DND-41 (cell line): ENCODE data around the gene ADGRA3.
A peak's percentile ranks its signal among the peaks of the same experiment; 100 is the strongest.

Experiments used
- ATAC-seq: fragments of 200-7000 bp; cut with Tn5 transposase; 3 replicates; pipeline ENCODE4 v1.9.1; 2021; ENCODE audit warnings: low read depth; ENCODE audit not compliant: insufficient read depth
- DNase-seq: peaks from one replicate; pipeline ENCODE4 v3.0.0-alpha.2; 2020
- H2AFZ ChIP-seq: 2 replicates; pipeline ENCODE4 v1.6.0; 2012; ENCODE audit warnings: low read depth, low read length
- H3K27ac ChIP-seq: 2 replicates; pipeline ENCODE4 v1.5.1; 2012; ENCODE audit warnings: low read length, inconsistent platforms
- H3K27me3 ChIP-seq: fragments of 200-600 bp; sonication (generic); 2 replicates; pipeline ENCODE4 v1.6.0; 2012; ENCODE audit warnings: low read length, mild to moderate bottlenecking, inconsistent platforms; ENCODE audit not compliant: insufficient read depth, poor library complexity
- H3K36me3 ChIP-seq: 2 replicates; pipeline ENCODE4 v1.5.1; 2012; ENCODE audit warnings: low read length, inconsistent platforms; ENCODE audit not compliant: insufficient read depth
- H3K4me1 ChIP-seq: 2 replicates; pipeline ENCODE4 v1.5.1; 2012; ENCODE audit warnings: mild to moderate bottlenecking, low read length; ENCODE audit not compliant: insufficient read depth
- H3K4me2 ChIP-seq: 2 replicates; pipeline ENCODE4 v1.6.0; 2012; ENCODE audit warnings: mild to moderate bottlenecking, moderate library complexity, low read length, inconsistent platforms; ENCODE audit not compliant: insufficient read depth
- H3K4me3 ChIP-seq, 2 experiments: fragments of 200-600 bp in 1 of 2; shearing (Covaris generic) in 1 of 2; 2 replicates each; pipeline ENCODE4 v1.5.1; 2012 to 2016; ENCODE audit warnings: inconsistent platforms in 2 of 2, low read length in 2 of 2, mild to moderate bottlenecking in 2 of 2, low read depth in 1 of 2, moderate library complexity in 1 of 2
- H3K79me2 ChIP-seq: 2 replicates; pipeline ENCODE4 v1.6.0; 2012; ENCODE audit warnings: low read length, inconsistent platforms; ENCODE audit not compliant: insufficient read depth
- H3K9ac ChIP-seq: 2 replicates; pipeline ENCODE4 v1.6.0; 2012; ENCODE audit warnings: low read depth, mild to moderate bottlenecking, inconsistent platforms, low read length, moderate library complexity
- H3K9me3 ChIP-seq: 2 replicates; pipeline ENCODE4 v1.5.1; 2012; ENCODE audit warnings: low read length, moderate library complexity, mild to moderate bottlenecking, inconsistent platforms; ENCODE audit not compliant: insufficient read depth, severe bottlenecking
- H4K20me1 ChIP-seq: 2 replicates; pipeline ENCODE4 v1.6.0; 2012; ENCODE audit warnings: low read length; ENCODE audit not compliant: insufficient read depth
- CTCF ChIP-seq: IDR thresholded peaks from 2 replicates; pipeline ENCODE4 v1.5.1; 2012; ENCODE audit warnings: borderline replicate concordance, low read length, moderate library complexity, mild to moderate bottlenecking; ENCODE audit not compliant: poor library complexity, severe bottlenecking; ENCODE audit errors: extremely low read depth
- EZH2 ChIP-seq: IDR thresholded peaks from 3 replicates; pipeline ENCODE4 v1.6.1; 2012; ENCODE audit warnings: borderline replicate concordance, low read depth, mild to moderate bottlenecking, moderate library complexity, low read length, inconsistent platforms; ENCODE audit not compliant: severe bottlenecking

The ADGRA3 gene

GRCh38 chr4:22515888-22516541 lies at the start of gene ADGRA3:
Gene ADGRA3, minus strand, starts transcription at chr4:22516066. Its CDS starts 282 bp downstream, at chr4:22515784.
- Histone ChIP-seq H3K4me3 (peak within 1 kb of the TSS; percentile 31 to 76; a peak in 3 of 4 replicates), H4K20me1 (no peaks in the 10 kb centered on the region; the same call in 1 of the 2 replicates), H3K9me3 (no peaks in the 10 kb centered on the region), H3K36me3 (no peaks in the 10 kb centered on the region), H2AFZ (peak within 1 kb of the TSS; percentile 79), H3K79me2 (peaks cover 22% of the 10 kb centered on the region), H3K9ac (peak within 1 kb of the TSS; percentile 52), H3K4me1 (peaks cover 13% of the 10 kb centered on the region), H3K27me3 (no peaks in the 10 kb centered on the region), H3K27ac (no peak within 1 kb of the TSS; the same call in 1 of the 2 replicates), H3K4me2 (peak within 1 kb of the TSS; percentile 72)
- ATAC-seq (peak; percentile 79), DNase-seq (peak; percentile 32)
- TF ChIP-seq CTCF (no peak), EZH2 (no peak)

- Histone ChIP-seq H3K4me3 (no peak overlapping the region), H3K4me2 (no peak overlapping the region), H3K4me1 (no peaks in the 10 kb centered on the region), H3K27me3 (no peaks in the 10 kb centered on the region), H3K9me3 (no peaks in the 10 kb centered on the region), H3K79me2 (no peaks in the 10 kb centered on the region), H3K27ac (no peak overlapping the region), H3K9ac (no peak overlapping the region), H2AFZ (no peak overlapping the region), H4K20me1 (no peaks in the 10 kb centered on the region), H3K36me3 (no peaks in the 10 kb centered on the region)
- ATAC-seq (no peak), DNase-seq (no peak)
- TF ChIP-seq EZH2 (no peak), CTCF (no peak)
These were observed 40.6 kb upstream of the ADGRA3 start for GRCh38 chr4:22556495-22556894.

GRCh38 chr4:22554670-22555069 lies 38.8 kb upstream of the ADGRA3 start:
- no peaks in the 10 kb centered on the region for H3K27me3 ChIP-seq
- no peaks in the 10 kb centered on the region for H3K4me1 ChIP-seq
- no peak for DNase-seq
- ATAC-seq = no peak
- no peak for TF ChIP-seq CTCF
- no peak for TF ChIP-seq EZH2
- no peak overlapping the region for H3K9ac ChIP-seq
- no peak overlapping the region for H3K4me3 ChIP-seq
- no peak overlapping the region for H3K4me2 ChIP-seq
- H3K9me3 ChIP-seq = no peaks in the 10 kb centered on the region
- H3K79me2 ChIP-seq = no peaks in the 10 kb centered on the region
- H3K36me3 ChIP-seq = no peaks in the 10 kb centered on the region
- no peak overlapping the region for H2AFZ ChIP-seq
- no peaks in the 10 kb centered on the region for H4K20me1 ChIP-seq
- H3K27ac ChIP-seq = no peak overlapping the region
